Neutrophil (primary cell): Measurements from ENCODE around the gene TIMM10.

Experiments used
- H3K27ac ChIP-seq: fragments of 200-600 bp; sonication (generic); 2 replicates; pipeline ENCODE4 v1.5.1; 2016; ENCODE audit warnings: mild to moderate bottlenecking, moderate library complexity
- H3K27me3 ChIP-seq: fragments of 200-600 bp; sonication (generic); 2 replicates; pipeline ENCODE4 v1.6.0; 2016; ENCODE audit warnings: mild to moderate bottlenecking
- H3K36me3 ChIP-seq: fragments of 200-600 bp; sonication (generic); 2 replicates; pipeline ENCODE4 v1.5.1; 2017
- H3K4me1 ChIP-seq, 2 experiments: fragments of 200-600 bp in 1 of 2; sonication (generic) in 1 of 2; 1 replicate in 1 of 2; 2 replicates in 1 of 2; pipeline versions ENCODE4 v1.5.1 to v1.6.1; 2013 to 2016; ENCODE audit warnings: low read depth in 1 of 2, low read length in 1 of 2, mild to moderate bottlenecking in 1 of 2, moderate library complexity in 1 of 2; ENCODE audit not compliant: control insufficient read depth in 1 of 2, insufficient read depth in 1 of 2
- H3K4me3 ChIP-seq, 2 experiments: fragments of 200-600 bp in 1 of 2; sonication (generic) in 1 of 2; 1 replicate in 1 of 2; 2 replicates in 1 of 2; pipeline ENCODE4 v1.5.1; 2013 to 2016; ENCODE audit warnings: low read depth in 1 of 2, low read length in 1 of 2, mild to moderate bottlenecking in 1 of 2, moderate library complexity in 1 of 2
- H3K9me3 ChIP-seq: fragments of 200-600 bp; sonication (generic); 2 replicates; pipeline ENCODE4 v1.5.1; 2016
- TF ChIP-seq, protein P1 (sequence below): fragments of 200-600 bp; sonication (generic); IDR thresholded peaks from 2 replicates; pipeline ENCODE4 v1.5.1; 2016; ENCODE audit warnings: antibody characterized with exemption

TIMM10 gene, protein sequence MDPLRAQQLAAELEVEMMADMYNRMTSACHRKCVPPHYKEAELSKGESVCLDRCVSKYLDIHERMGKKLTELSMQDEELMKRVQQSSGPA

DNA sequence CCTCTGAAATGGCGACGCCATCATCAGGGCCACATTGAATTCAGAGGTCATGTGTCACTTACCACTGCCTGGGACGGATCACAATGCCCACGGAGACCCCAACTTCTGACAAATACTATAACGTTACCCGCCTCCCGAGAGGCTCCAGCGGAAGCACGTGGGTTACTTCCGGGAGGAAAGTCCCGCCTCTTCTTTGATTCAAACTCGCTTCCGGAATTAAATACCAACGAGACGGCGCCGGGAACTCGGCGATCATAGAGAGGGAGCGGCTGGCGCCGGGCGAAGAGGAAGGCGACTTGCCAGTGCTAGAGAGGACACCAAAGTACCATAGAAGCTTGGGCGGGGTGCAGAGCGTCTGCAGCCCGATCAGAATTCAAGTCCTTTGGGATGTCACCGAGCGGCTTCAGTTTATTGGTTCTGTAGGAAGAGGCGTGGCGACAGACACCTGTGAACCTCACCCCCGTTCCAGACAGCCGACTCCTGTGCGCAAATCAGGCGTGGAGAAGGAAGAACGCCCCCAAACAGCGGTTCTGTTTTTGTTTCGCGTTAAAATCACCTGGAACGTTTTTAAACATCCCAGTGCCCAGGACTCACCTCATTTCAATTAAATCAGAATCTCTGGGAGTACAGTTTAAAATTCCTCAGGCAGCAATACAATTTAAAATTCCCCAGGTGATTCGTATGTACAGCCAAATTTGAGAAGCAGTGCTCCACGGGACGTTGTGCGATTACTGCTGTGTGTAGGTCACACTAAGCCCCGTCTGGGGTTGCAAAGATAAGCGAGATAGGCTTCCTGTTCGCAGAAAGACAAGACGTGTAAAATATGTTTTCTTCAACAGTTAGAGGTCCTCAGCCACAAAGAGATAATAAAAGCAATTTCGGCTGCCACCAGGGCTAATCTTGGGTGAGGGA lies at the start of gene TIMM10:
TSS of gene TIMM10 (minus strand) at position 159 of the 912 bp plus-strand sequence. CDS start 565 bp downstream, outside the sequence.
- TF ChIP-seq, protein P1, sequence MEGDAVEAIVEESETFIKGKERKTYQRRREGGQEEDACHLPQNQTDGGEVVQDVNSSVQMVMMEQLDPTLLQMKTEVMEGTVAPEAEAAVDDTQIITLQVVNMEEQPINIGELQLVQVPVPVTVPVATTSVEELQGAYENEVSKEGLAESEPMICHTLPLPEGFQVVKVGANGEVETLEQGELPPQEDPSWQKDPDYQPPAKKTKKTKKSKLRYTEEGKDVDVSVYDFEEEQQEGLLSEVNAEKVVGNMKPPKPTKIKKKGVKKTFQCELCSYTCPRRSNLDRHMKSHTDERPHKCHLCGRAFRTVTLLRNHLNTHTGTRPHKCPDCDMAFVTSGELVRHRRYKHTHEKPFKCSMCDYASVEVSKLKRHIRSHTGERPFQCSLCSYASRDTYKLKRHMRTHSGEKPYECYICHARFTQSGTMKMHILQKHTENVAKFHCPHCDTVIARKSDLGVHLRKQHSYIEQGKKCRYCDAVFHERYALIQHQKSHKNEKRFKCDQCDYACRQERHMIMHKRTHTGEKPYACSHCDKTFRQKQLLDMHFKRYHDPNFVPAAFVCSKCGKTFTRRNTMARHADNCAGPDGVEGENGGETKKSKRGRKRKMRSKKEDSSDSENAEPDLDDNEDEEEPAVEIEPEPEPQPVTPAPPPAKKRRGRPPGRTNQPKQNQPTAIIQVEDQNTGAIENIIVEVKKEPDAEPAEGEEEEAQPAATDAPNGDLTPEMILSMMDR, result no peak
- H3K4me3 ChIP-seq, result peak within 1 kb of the TSS; percentile 74 to 75
- no peaks in the 10 kb centered on the region for H3K27me3 ChIP-seq
- H3K27ac ChIP-seq, result peak within 1 kb of the TSS; percentile 77
- H3K36me3 ChIP-seq, result no peaks in the 10 kb centered on the region
- H3K4me1 ChIP-seq, result peaks cover 22 to 25% of the 10 kb centered on the region in 2 experiments
- no peaks in the 10 kb centered on the region for H3K9me3 ChIP-seq

DNA sequence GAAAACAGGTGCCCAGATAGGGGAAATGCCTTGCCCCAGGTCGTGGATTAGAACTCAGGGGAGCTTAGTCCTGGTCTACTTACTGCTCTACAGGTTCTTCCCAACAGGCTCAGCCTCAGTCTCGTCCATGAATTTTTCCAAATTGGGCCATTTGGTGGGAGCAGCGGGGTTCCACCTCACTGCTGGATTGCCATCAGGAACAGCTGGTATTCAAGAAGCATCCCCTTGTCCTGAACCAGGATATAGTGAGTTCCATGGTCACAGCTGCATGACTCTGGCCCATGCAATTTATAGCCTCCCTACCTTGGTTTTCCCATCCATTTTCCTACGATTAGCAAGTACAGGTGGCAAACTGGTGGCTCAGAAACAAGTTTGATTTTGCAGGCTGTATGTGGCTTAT lies 43.5 kb upstream of the TIMM10 start:
- Histone ChIP-seq H3K36me3 (no peaks in the 10 kb centered on the region), H3K4me1 (peaks cover 7 to 8% of the 10 kb centered on the region in 2 experiments)

DNA sequence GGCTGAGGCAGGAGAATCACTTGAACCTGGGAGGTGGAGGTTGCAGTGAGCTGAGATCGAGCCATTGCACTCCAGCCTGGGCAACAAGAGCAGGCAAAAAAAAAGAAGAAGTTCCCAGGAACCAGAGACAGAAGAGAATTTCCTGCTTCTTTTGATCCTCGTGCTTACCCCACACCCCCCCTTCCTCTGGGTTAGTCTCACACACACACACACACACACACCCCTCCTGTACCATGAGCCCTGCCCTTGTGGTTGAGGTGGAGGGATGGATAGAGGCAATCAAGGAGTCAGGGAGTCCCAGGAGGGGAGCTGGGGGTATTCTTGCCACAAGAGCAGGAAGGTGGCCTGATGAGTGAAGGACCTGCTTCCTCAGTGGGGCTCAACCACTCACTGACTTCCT lies 41.1 kb upstream of the TIMM10 start:
- Histone ChIP-seq H3K4me3 (no peak overlapping the region), H3K9me3 (no peaks in the 10 kb centered on the region), H3K27ac (peak overlapping the region; percentile 43), H3K36me3 (no peaks in the 10 kb centered on the region), H3K4me1 (peaks cover 18 to 19% of the 10 kb centered on the region in 2 experiments), H3K27me3 (peaks cover 2% of the 10 kb centered on the region)
- TF ChIP-seq, protein P1, result no peak

More for the DNA sequence above, 43.5 kb upstream of the TIMM10 start:
- no peak overlapping the region for H3K27ac ChIP-seq
- TF ChIP-seq, protein P1, result no peak
- peaks cover 2% of the 10 kb centered on the region for H3K27me3 ChIP-seq
- H3K4me3 ChIP-seq, result no peak overlapping the region
- H3K9me3 ChIP-seq, result no peaks in the 10 kb centered on the region

DNA sequence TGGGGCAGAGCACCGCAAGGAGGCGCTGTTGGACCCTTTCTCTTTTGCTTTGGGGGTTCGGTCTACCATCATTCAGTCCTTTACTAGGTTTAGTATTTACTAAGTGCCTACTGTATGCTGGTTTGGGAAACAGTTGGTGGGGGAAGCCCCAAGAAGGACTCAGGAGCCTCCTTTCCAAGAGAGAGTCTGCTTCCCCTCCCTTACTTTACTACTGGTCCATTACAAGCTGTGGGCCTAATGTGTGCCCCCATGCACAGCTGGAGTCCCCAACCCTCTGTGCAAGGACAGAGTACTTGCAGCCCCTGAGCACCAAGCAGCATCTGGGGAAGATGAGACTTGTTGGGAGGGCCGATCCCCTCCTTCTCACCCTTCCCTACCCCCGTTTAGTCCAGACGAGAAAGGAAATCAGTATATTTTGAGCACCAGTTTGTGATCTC lies 37.8 kb upstream of the TIMM10 start:
- Histone ChIP-seq H3K9me3 (no peaks in the 10 kb centered on the region), H3K27me3 (no peaks in the 10 kb centered on the region), H3K4me1 (peaks cover 32% of the 10 kb centered on the region in 2 experiments), H3K36me3 (no peaks in the 10 kb centered on the region), H3K4me3 (peak overlapping the region; percentile 86 to 96), H3K27ac (peak overlapping the region; percentile 88)
- TF ChIP-seq, protein P1, result peak; percentile 82

DNA sequence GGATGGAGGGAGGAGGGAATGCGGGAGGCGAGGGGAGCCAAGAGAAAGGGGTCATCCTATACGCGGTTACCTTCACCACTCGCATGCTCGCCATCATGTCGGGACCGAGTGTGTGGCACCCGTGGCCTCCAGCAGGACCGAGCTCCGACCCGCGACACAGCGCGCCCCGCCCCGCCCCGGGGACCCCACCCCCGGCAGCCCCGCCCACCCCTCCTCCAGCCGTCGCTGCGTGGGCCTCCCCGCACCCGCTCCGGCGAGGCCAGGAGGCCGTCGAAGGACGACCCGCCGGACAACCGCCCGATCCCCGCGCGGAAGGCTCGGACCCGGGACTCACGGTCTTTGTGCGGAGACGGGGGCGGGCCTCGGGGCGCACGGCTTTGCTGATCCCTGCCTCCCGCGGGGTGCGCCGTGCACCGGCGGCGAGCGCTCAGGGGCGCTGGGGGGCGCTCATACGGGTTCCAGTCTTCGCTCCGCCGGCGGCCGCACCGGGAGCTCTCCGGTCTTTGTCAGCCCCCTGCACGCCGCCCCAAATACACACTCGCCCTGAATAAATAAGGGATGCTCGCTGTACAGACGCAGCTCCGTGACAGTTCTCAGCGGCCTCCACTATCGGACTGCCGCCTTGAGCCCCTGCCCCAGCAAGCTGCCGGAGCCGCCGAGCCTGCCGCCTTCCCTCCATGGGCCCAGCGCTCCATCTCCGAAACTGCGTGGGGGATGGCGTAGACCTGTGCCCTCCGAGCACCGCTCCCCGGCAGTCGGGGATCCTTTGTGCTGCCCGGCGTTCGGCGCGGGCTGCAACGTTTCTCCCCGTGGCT lies 37.2 kb upstream of the TIMM10 start, which contains the start of gene UBE2L6:
TSS of gene UBE2L6 (minus strand) at position 158 of the 815 bp plus-strand sequence. CDS start at position 97, 61 bp downstream.
- H3K27ac ChIP-seq, result peak within 1 kb of the TSS; percentile 88
- H3K4me3 ChIP-seq, result peak within 1 kb of the TSS; percentile 86 to 96
- no peaks in the 10 kb centered on the region for H3K36me3 ChIP-seq
- peaks cover 32% of the 10 kb centered on the region in 2 experiments for H3K4me1 ChIP-seq
- no peaks in the 10 kb centered on the region for H3K9me3 ChIP-seq
- H3K27me3 ChIP-seq, result no peaks in the 10 kb centered on the region
- TF ChIP-seq, protein P1, result no peak
